Ishikawa (cell line): ENCODE measurements around the gene SERINC5.

Experiments
- CEBPB ChIP-seq: IDR thresholded peaks from 2 replicates; pipeline ENCODE4 v1.6.1; 2012
- CREB1 ChIP-seq: IDR thresholded peaks from 2 replicates; pipeline ENCODE4 v1.6.1; 2012; ENCODE audit warnings: low read depth
- EGR1 ChIP-seq: IDR thresholded peaks from 2 replicates; pipeline ENCODE4 v1.6.1; 2012
- EP300 ChIP-seq: IDR thresholded peaks from 2 replicates; pipeline ENCODE4 v1.6.1; 2012; ENCODE audit warnings: borderline replicate concordance
- FOXM1 ChIP-seq: IDR thresholded peaks from 2 replicates; pipeline ENCODE4 v1.6.1; 2012; ENCODE audit warnings: low read depth, borderline replicate concordance
- MAX ChIP-seq: IDR thresholded peaks from 2 replicates; pipeline ENCODE4 v1.6.1; 2012
- NFIC ChIP-seq: IDR thresholded peaks from 2 replicates; pipeline ENCODE4 v1.6.1; 2012
- RAD21 ChIP-seq: IDR thresholded peaks from 2 replicates; pipeline ENCODE4 v1.6.1; 2012; ENCODE audit warnings: low read depth
- TAF1 ChIP-seq: IDR thresholded peaks from 2 replicates; pipeline ENCODE4 v1.6.1; 2012; ENCODE audit warnings: low read depth, mild to moderate bottlenecking
- TCF12 ChIP-seq: IDR thresholded peaks from 2 replicates; pipeline ENCODE4 v1.6.1; 2012; ENCODE audit warnings: low read depth
- TEAD4 ChIP-seq: IDR thresholded peaks from 2 replicates; pipeline ENCODE4 v1.6.1; 2012
- YY1 ChIP-seq: IDR thresholded peaks from 2 replicates; pipeline ENCODE4 v1.6.1; 2012; ENCODE audit warnings: low read depth
- ZBTB7A ChIP-seq: IDR thresholded peaks from 2 replicates; pipeline ENCODE4 v1.6.1; 2012; ENCODE audit warnings: low read depth
- TF ChIP-seq, protein P1 (sequence below): IDR thresholded peaks from 2 replicates; pipeline ENCODE4 v1.6.1; 2012; ENCODE audit warnings: low read depth, mild to moderate bottlenecking
- TF ChIP-seq, protein P2 (sequence below): IDR thresholded peaks from 2 replicates; pipeline ENCODE4 v1.6.1; 2012

The SERINC5 gene

DNA sequence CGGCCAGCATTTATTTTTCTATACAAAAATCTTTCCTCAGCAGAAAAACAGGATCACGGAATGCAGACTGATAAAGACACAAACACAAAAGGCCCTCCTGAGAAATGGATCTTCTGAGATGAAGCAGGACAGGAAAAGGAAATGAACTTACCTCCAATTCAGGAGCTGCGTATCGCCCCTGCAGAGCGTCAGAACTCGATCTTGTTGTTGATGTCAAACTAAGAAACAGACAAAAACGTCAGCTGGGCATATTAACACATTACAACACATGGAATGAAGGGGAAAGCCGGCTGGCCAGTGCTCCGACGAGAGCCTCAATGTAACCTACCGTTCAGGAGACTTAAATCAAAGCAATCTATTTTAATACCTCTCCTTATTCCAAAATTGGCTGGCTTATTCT, 105.1 kb downstream of the SERINC5 start:
- TF ChIP-seq, protein P1, sequence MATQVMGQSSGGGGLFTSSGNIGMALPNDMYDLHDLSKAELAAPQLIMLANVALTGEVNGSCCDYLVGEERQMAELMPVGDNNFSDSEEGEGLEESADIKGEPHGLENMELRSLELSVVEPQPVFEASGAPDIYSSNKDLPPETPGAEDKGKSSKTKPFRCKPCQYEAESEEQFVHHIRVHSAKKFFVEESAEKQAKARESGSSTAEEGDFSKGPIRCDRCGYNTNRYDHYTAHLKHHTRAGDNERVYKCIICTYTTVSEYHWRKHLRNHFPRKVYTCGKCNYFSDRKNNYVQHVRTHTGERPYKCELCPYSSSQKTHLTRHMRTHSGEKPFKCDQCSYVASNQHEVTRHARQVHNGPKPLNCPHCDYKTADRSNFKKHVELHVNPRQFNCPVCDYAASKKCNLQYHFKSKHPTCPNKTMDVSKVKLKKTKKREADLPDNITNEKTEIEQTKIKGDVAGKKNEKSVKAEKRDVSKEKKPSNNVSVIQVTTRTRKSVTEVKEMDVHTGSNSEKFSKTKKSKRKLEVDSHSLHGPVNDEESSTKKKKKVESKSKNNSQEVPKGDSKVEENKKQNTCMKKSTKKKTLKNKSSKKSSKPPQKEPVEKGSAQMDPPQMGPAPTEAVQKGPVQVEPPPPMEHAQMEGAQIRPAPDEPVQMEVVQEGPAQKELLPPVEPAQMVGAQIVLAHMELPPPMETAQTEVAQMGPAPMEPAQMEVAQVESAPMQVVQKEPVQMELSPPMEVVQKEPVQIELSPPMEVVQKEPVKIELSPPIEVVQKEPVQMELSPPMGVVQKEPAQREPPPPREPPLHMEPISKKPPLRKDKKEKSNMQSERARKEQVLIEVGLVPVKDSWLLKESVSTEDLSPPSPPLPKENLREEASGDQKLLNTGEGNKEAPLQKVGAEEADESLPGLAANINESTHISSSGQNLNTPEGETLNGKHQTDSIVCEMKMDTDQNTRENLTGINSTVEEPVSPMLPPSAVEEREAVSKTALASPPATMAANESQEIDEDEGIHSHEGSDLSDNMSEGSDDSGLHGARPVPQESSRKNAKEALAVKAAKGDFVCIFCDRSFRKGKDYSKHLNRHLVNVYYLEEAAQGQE, result no peak
- TF ChIP-seq NFIC (no peak), ZBTB7A (no peak), TEAD4 (no peak), CREB1 (no peak), CEBPB (no peak), RAD21 (no peak), TAF1 (no peak), EP300 (no peak), MAX (no peak), EGR1 (no peak), YY1 (no peak)
- TF ChIP-seq, protein P2, sequence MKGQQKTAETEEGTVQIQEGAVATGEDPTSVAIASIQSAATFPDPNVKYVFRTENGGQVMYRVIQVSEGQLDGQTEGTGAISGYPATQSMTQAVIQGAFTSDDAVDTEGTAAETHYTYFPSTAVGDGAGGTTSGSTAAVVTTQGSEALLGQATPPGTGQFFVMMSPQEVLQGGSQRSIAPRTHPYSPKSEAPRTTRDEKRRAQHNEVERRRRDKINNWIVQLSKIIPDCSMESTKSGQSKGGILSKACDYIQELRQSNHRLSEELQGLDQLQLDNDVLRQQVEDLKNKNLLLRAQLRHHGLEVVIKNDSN, result no peak

DNA sequence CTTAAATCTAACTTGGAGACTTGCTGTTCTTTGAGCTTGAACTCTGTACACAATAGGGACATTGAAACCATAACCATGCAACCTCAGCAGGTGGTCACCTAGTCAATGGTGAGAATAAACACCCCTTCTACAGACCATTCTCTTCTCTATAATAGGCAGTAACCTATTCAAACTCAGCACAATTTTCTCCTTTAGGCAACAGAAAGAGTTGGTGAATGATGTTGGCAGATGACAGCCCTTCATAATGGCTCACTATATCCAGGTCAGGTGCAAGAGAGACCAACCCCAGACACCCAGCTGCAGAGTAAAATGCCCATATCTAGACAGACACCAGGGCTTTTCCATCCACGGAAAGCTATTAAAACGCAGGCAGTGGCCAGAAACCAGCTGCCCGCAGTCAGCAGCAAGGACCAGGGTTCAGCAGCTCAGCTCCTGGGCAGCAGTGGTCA, 106.7 kb downstream of the SERINC5 start:
- no peak for TF ChIP-seq NFIC
- TF ChIP-seq RAD21, result no peak
- no peak for TF ChIP-seq CEBPB
- TF ChIP-seq, protein P2, result no peak
- TF ChIP-seq, protein P1, result no peak
- no peak for TF ChIP-seq TCF12
- TF ChIP-seq MAX, result no peak
- TF ChIP-seq EGR1, result no peak
- no peak for TF ChIP-seq YY1
- no peak for TF ChIP-seq EP300
- no peak for TF ChIP-seq TEAD4
- TF ChIP-seq CREB1, result no peak
- no peak for TF ChIP-seq FOXM1

DNA sequence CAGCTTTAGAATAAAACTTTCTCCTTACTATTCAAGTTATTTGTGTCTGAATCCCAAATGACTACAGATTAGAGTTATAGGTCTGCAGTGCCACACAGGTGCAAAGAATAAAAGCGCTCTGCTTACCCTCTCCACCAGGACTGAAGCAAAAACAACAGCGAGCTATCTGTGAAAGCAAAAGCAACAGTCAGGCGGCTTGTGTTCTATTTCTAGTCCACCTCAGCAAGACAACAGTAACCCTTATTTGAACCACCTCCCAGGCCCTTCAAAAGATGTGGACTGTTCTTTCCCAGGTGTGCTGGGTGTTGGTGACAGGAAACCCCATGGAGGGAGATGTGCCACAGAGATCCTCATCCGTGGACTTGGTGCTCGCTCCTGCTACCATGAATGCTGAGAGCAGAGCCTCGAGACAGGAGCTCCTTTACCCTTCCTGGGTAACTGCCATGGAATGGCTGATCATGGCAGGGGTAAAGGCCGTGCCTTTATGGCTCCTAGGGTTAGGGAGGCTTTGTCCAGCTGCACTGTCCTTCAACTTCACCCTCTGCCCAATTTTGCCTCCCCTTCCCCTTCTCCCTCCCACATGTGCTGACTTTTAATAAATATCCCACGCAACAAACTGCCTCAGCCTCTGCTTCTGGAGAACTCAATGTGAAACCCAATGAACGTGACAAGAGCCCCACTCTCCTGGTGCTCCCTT, 108.6 kb downstream of the SERINC5 start:
- TF ChIP-seq CEBPB (no peak), CREB1 (no peak), RAD21 (no peak), FOXM1 (no peak), TAF1 (no peak), YY1 (no peak), MAX (no peak), TEAD4 (no peak), NFIC (no peak), ZBTB7A (no peak), TCF12 (no peak), EP300 (no peak)
- TF ChIP-seq, protein P2, result no peak
- TF ChIP-seq, protein P1, result no peak

- no peak for TF ChIP-seq CEBPB
- TF ChIP-seq, protein P2, result no peak
- no peak for TF ChIP-seq MAX
- TF ChIP-seq TAF1, result no peak
- no peak for TF ChIP-seq FOXM1
- no peak for TF ChIP-seq EGR1
- TF ChIP-seq ZBTB7A, result no peak
- TF ChIP-seq TCF12, result no peak
- TF ChIP-seq NFIC, result no peak
- TF ChIP-seq YY1, result no peak
- TF ChIP-seq, protein P1, result no peak
- TF ChIP-seq CREB1, result no peak
These were observed 109.8 kb downstream of the SERINC5 start for GRCh38 chr5:80146046-80146445.
